Measurements from ENCODE around the gene NRDC. TPM values are rescaled to one million over a fixed set of nuclear protein-coding genes. Genes with fewer than 3 reads are reported as not detected.

Gene NRDC
- total RNA-seq, 1 donor from 2014 or later = 155 TPM

DNA sequence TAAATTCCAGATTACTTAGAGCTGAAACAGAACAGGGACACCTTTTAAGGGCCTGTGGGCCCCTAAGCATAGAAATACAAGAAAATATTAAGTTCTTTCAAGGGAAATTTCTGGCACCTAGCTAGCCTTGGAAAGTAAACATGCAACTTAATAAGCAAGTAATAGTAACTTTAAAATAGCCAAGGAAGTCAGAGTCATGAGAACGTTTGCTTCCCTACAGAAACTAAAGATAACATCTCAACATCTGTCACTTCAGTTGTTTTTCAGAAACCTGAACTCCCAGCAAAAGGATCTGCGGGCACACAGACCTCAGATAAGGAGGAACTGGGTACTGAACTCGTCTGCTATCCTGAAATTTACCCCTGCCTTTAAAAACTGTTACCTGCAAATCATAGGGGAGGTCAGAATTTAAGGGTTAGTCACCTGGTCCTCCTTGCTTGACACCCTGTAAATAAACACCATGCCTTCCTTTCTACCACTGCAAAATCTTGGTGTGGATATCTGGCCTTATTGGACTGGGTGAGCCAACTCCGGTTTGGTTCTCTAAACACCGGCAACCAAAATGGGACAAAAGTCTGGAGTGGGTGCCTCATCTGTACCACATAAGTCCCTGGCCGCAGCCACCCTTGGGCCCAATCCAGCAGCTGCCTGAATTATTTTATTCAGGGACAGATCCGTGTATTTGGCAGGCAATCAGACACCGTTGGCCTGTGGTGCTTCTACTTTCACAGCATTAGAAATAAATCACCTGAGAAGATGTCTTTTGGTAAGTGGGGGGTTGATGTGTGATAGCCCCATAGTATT lies 27.9 kb downstream of the NRDC start:
- Mint-ChIP-seq H3K4me3 (no peak overlapping the region), H3K9me3 (peaks cover 3% of the 10 kb centered on the region), H3K27ac (ENCODE audit: unreplicated experiment) (no peak overlapping the region), H3K27me3 (ENCODE audit: low read depth) (no peaks in the 10 kb centered on the region), H3K4me1 (peaks cover 3% of the 10 kb centered on the region), H3K36me3 (ENCODE audit: low read depth) (peaks cover 9% of the 10 kb centered on the region)
- TF ChIP-seq, protein P1, sequence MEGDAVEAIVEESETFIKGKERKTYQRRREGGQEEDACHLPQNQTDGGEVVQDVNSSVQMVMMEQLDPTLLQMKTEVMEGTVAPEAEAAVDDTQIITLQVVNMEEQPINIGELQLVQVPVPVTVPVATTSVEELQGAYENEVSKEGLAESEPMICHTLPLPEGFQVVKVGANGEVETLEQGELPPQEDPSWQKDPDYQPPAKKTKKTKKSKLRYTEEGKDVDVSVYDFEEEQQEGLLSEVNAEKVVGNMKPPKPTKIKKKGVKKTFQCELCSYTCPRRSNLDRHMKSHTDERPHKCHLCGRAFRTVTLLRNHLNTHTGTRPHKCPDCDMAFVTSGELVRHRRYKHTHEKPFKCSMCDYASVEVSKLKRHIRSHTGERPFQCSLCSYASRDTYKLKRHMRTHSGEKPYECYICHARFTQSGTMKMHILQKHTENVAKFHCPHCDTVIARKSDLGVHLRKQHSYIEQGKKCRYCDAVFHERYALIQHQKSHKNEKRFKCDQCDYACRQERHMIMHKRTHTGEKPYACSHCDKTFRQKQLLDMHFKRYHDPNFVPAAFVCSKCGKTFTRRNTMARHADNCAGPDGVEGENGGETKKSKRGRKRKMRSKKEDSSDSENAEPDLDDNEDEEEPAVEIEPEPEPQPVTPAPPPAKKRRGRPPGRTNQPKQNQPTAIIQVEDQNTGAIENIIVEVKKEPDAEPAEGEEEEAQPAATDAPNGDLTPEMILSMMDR (conservative IDR thresholded peaks at IDR 0.05) = no peak
- DNase-seq (ENCODE audit: low read depth, low spot score) = no peak

DNA sequence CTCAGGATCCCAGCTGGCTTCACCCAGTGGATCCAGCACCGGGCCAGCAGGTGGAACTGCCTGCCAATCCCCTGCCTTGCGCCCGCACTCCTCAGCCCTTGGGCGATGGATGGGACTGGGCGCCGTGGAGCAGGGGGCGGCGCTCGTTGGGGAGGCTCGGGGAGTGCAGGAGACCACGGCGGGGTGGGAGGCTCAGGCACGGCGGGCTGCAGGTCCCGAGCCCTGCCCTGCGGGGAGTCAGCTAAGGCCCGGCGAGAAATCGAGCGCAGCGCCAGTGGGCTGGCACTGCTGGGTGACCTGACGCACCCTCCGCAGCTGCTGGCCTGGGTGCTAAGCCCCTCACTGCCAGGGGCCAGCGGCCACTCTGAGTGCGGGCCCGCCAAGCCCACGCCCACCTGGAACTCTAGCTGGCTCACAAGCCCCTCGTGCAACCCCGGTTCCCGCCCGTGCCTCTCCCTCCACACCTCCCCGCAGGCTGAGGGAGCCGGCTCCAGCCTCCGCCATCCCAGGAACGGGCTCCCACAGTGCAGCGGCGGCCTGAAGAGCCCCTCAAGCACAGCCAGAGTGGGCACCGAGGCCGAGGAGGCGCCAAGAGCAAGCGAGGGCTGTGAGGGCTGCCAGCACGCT lies 31.1 kb downstream of the NRDC start:
- Mint-ChIP-seq H3K4me1 (peaks cover 15% of the 10 kb centered on the region), H3K9me3 (peaks cover 3% of the 10 kb centered on the region), H3K27me3 (ENCODE audit: low read depth) (no peaks in the 10 kb centered on the region), H3K4me3 (no peak overlapping the region), H3K36me3 (ENCODE audit: low read depth) (peaks cover 14% of the 10 kb centered on the region), H3K27ac (ENCODE audit: unreplicated experiment) (no peak overlapping the region)
- DNase-seq (ENCODE audit: low read depth, low spot score) = no peak
- TF ChIP-seq, protein P1 (conservative IDR thresholded peaks at IDR 0.05) = no peak

DNA sequence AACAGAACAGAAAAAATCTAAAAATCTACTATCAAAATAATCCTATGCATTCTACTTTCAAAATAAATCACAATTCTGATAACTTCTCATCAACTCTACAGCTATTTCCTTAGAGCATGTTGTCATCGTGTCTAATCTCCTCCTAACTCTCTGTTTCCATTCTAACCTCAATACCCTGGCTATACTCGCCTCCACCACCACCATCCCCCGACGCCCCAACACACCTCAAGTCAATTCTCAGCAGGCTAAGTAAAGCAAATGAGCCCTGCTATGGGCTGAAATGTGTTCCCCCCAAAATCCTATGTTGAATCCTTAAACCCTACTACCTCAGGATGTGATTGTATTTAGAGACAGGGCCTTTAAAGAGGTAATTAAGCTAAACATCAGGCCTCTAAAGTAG lies 34.6 kb downstream of the NRDC start:
- TF ChIP-seq, protein P1 (conservative IDR thresholded peaks at IDR 0.05) = no peak
- H3K4me1 Mint-ChIP-seq = peaks cover 15% of the 10 kb centered on the region
- no peaks in the 10 kb centered on the region for H3K27me3 Mint-ChIP-seq (ENCODE audit: low read depth)
- H3K4me3 Mint-ChIP-seq = no peak overlapping the region
- no peak overlapping the region for H3K27ac Mint-ChIP-seq (ENCODE audit: unreplicated experiment)
- no peak for DNase-seq (ENCODE audit: low read depth, low spot score)
- peaks cover 3% of the 10 kb centered on the region for H3K9me3 Mint-ChIP-seq
- H3K36me3 Mint-ChIP-seq (ENCODE audit: low read depth) = peaks cover 21% of the 10 kb centered on the region

DNA sequence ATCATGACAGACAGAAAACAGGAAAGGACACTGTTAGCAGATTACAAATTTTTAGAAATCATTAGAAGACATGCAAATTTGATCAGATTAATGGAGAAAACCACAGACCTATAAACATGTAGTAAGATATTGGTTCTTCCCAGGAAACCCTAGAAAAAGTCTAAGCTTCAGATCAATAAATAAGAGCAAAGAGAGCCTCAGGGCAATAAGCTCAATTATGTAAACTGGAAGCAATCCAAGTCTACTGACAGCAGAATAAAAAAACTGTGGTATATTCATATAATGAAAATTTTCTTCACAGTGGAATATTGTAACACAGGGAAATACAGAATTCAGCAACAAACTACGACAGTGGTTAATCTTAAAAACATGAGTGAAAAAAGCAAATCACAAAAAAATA lies 36.3 kb downstream of the NRDC start:
- peaks cover 3% of the 10 kb centered on the region for H3K9me3 Mint-ChIP-seq
- H3K4me1 Mint-ChIP-seq = peaks cover 15% of the 10 kb centered on the region
- no peak for DNase-seq (ENCODE audit: low read depth, low spot score)
- peaks cover 21% of the 10 kb centered on the region for H3K36me3 Mint-ChIP-seq (ENCODE audit: low read depth)
- H3K4me3 Mint-ChIP-seq = no peak overlapping the region
- H3K27ac Mint-ChIP-seq (ENCODE audit: unreplicated experiment) = no peak overlapping the region
- H3K27me3 Mint-ChIP-seq (ENCODE audit: low read depth) = no peaks in the 10 kb centered on the region
- TF ChIP-seq, protein P1 (conservative IDR thresholded peaks at IDR 0.05) = no peak

DNA sequence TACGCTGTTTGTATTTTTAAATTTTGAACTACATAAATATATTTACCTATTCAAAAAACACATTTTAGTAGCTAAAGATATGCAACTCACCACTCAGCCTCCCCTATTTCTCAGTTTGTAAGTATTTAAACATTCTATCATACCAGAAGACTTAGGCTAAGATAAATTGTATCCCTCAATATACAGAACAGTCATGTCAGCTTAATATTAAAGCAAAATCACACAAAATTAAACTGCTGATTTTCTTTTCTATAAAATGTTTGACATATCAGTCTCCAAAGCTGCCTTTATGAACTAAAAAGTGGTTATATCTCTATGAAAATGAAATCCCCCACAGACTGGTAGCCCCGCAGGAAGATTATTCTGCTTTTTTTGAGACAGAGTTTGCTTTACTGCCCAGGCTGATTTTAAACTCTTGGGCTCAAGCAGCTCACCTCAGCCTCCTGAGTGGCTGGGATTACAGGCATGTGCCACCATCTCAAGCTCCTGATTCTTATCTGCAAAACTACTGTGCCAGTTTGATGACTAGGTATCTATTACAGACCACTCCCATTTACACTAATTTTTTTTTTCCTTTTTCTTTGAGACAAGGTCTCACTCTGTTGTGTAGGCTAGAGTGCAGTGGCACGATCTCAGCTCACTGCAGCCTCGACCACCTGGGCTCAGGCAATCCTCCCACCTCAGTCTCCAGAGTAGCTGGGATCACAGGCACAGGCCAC lies 37.6 kb downstream of the NRDC start:
- Mint-ChIP-seq H3K36me3 (ENCODE audit: low read depth) (peaks cover 15% of the 10 kb centered on the region), H3K27ac (ENCODE audit: unreplicated experiment) (no peak overlapping the region), H3K4me3 (no peak overlapping the region), H3K27me3 (ENCODE audit: low read depth) (no peaks in the 10 kb centered on the region), H3K4me1 (peaks cover 15% of the 10 kb centered on the region), H3K9me3 (no peaks in the 10 kb centered on the region)
- TF ChIP-seq, protein P1 (conservative IDR thresholded peaks at IDR 0.05) = no peak
- DNase-seq (ENCODE audit: low read depth, low spot score) = no peak
